A549 treated with Hydrocortisone at 1 μM for 4 hours (cell line): ENCODE data around the gene SDHAF3. TPM values are rescaled to one million over a fixed set of nuclear protein-coding genes. Genes with fewer than 3 reads are reported as not detected.

ENCODE experiments used
- total RNA-seq: library from RNA; stranded (reverse); fragments of 200-300 nt; extraction: Qiagen RNA extraction; gene quantifications from 5 replicates; pipeline ENCODE4 v1.2.3, GENCODE V29; 2022

The SDHAF3 gene
- total RNA-seq: 16.4 to 36.4 TPM (median 19.5 TPM) in 5 replicates

DNA sequence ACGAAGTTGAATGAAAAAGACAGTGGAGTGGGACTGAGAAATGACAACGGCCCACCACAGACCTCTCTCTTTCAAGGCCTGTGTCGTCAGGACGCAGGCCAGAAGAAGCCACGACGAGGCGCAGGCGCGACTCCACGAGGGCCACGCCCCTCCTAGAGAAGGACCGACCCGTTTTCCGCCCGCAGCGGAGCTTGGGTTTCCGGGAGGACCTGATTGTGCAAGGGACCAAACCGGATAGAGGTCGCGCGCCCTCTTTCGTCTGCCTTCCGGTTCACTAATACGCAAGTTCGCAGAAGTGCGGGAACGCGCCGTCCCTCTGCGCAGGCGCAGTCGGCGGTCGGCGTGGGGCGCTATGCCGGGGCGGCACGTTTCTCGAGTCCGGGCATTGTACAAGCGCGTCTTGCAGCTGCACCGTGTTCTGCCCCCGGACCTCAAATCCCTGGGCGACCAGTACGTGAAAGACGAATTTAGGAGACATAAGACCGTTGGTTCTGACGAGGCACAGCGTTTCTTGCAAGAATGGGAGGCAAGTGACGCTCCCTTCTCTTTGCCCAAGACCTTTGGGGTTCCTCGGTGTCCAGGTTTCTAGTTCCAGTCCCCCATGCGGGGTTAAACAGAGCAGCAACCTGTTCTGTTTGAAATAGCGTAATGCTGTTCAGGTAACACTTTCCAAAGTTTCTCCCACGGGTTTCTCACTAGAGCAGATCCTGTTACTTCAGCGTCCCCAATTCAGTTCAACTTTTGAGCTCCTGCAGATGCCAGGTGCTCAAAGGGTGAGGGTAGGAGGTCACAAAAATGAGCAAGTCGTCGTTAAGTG lies at the start of gene SDHAF3:
SDHAF3 (plus strand) TSS at position 327 of the 817 bp plus-strand sequence; CDS start at position 353, 26 bp downstream.

Other genes with a start within 250 kb of the SDHAF3 start
- not detected in 5 replicates for gene DLX6, start 112.1 kb upstream of the SDHAF3 start, total RNA-seq
- gene DLX5, start 92.9 kb upstream of the SDHAF3 start, total RNA-seq: not detected in 5 replicates